Endodermal cell (in vitro differentiated cells): ENCODE data around the gene NFIA. TPM values are rescaled to one million over a fixed set of nuclear protein-coding genes. Genes with fewer than 3 reads are reported as not detected.
A peak's percentile ranks its signal among the peaks of the same experiment; 100 is the strongest.

Experiments
- DNase-seq: peaks from one replicate; pipeline ENCODE4 v3.0.0-alpha.2; 2017
- H3K27ac ChIP-seq: 2 replicates; pipeline ENCODE4 v1.5.1; 2013; ENCODE audit warnings: mild to moderate bottlenecking, low read depth, low read length, moderate library complexity
- H3K27me3 ChIP-seq: 2 replicates; pipeline ENCODE4 v1.6.1; 2013; ENCODE audit warnings: mild to moderate bottlenecking, low read length, moderate library complexity; ENCODE audit not compliant: insufficient read depth, control insufficient read depth, poor library complexity, severe bottlenecking
- H3K36me3 ChIP-seq: 2 replicates; pipeline ENCODE4 v1.7.0; 2013; ENCODE audit warnings: mild to moderate bottlenecking, low read length, moderate library complexity; ENCODE audit not compliant: control insufficient read depth, insufficient read depth
- H3K4me1 ChIP-seq: one replicate; pipeline ENCODE4 v1.7.0; 2013; ENCODE audit warnings: low read length; ENCODE audit not compliant: control insufficient read depth, insufficient read depth
- H3K4me3 ChIP-seq: 2 replicates; pipeline ENCODE4 v1.5.1; 2013; ENCODE audit warnings: mild to moderate bottlenecking, low read length, moderate library complexity
- H3K9ac ChIP-seq: 2 replicates; pipeline ENCODE4 v1.6.1; 2013; ENCODE audit warnings: mild to moderate bottlenecking, low read length, moderate library complexity; ENCODE audit not compliant: poor library complexity, severe bottlenecking; ENCODE audit errors: extremely low read depth
- H3K9me3 ChIP-seq: 2 replicates; pipeline ENCODE4 v1.6.1; 2013; ENCODE audit warnings: mild to moderate bottlenecking, low read length, moderate library complexity; ENCODE audit not compliant: control insufficient read depth
- H3K27ac Mint-ChIP-seq: 2 replicates; pipeline ENCODE4 v1.8.0; 2020; ENCODE audit warnings: mixed read lengths
- H3K27me3 Mint-ChIP-seq: 2 replicates; pipeline ENCODE4 v1.8.0; 2021; ENCODE audit warnings: mild to moderate bottlenecking, mixed read lengths; ENCODE audit not compliant: insufficient read depth
- H3K36me3 Mint-ChIP-seq: 2 replicates; pipeline ENCODE4 v1.8.0; 2020; ENCODE audit warnings: low read depth, mixed read lengths
- H3K4me1 Mint-ChIP-seq: 2 replicates; pipeline ENCODE4 v1.8.0; 2020; ENCODE audit warnings: mixed read lengths
- H3K4me3 Mint-ChIP-seq: 2 replicates; pipeline ENCODE4 v1.8.0; 2020; ENCODE audit warnings: mild to moderate bottlenecking, moderate library complexity, mixed read lengths
- H3K9me3 Mint-ChIP-seq: 2 replicates; pipeline ENCODE4 v1.8.0; 2020; ENCODE audit warnings: mild to moderate bottlenecking, mixed read lengths
- CTCF ChIP-seq: fragments of 200-600 bp; sonication (generic); conservative IDR thresholded peaks from 2 replicates; pipeline ENCODE4 v1.5.0; 2021; ENCODE audit warnings: antibody characterized with exemption, mild to moderate bottlenecking
- WGBS, 2 experiments: methylation state at CpG; one replicate each; pipeline versions ENCODE4 v1.1.5 to v1.1.7; 2013; ENCODE audit warnings: missing lambda C conversion rate in 2 of 2, mixed read lengths in 1 of 2; ENCODE audit not compliant: insufficient coverage in 1 of 2, insufficient read length in 1 of 2; 5-methylcytosine and 5-hydroxymethylcytosine counted together
- total RNA-seq, 2 donors: library from RNA; stranded (reverse); fragmentation: NEBNext Ultra II Directional in 1 of 2; extraction: Animal tissue kit (Norgen Biotek cat#: 25700) in 1 of 2; gene quantifications; 2 replicates in 1 of 2; 3 replicates in 1 of 2; pipeline ENCODE4 v1.2.1, GENCODE V29; 2021

NFIA gene
- total RNA-seq, 2 donors from 2014 or later: 2.3 to 3.8 TPM

- Histone ChIP-seq H3K27ac (no peak overlapping the region), H3K36me3 (no peaks in the 10 kb centered on the region), H3K9ac (no peak overlapping the region), H3K9me3 (no peaks in the 10 kb centered on the region), H3K4me3 (no peak overlapping the region), H3K4me1 (peaks cover 4% of the 10 kb centered on the region), H3K27me3 (peaks cover 66% of the 10 kb centered on the region)
- no peak for DNase-seq
- Mint-ChIP-seq H3K27ac (no peak overlapping the region), H3K4me3 (peak overlapping the region; percentile 69), H3K36me3 (no peaks in the 10 kb centered on the region), H3K27me3 (peaks cover 68% of the 10 kb centered on the region), H3K4me1 (peaks cover 35% of the 10 kb centered on the region), H3K9me3 (no peaks in the 10 kb centered on the region)
- WGBS, 2 experiments: 54 to 67% methylated on average over 1 to 2 of the region's 2 CpGs
- TF ChIP-seq CTCF: no peak
Measured at GRCh38 chr1:61056196-61056572, 26.2 kb upstream of the NFIA start.

DNA sequence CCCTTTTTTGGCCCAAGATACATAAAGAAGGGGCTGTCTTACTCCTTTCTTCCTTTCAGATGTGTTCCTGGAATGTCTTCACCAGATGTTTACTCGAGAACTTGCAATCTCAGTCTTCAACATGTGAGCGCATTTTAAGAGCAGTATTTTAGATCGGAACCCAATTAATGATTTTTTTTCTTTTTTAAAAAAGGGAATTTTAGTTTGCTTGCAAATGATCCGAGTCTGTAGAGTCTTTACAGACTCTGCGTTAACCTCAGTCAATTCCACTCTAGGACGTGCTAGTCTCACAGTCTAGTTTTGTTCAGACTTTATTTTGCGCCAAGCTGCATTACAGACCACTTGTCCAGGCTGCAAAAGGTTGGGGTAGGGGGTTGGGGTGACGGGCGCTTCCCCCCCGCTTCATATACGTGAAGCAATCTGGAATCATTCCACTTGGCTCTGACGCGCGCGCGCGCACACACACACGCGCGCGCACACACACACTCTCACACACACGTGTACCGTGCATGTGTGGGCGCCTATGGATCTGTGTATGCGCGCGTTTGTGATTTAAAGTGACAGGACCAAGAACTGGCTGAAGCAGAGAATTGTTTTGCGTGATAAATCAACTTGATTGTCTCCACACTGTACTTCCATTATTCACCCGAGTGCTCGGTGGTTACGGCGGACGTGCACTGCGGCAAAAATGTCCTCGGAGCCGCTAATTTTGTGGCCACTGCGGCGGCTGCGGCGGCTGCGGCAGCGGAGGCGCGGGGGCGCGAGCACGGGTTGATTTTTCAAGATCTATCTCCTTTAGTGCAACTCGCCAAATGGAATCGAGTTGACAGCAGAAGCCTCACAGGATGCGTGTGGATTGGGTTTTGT lies 25.6 kb upstream of the NFIA start:
- H3K4me3 Mint-ChIP-seq: peak overlapping the region; percentile 69
- H3K9ac ChIP-seq: no peak overlapping the region
- no peak for TF ChIP-seq CTCF
- H3K36me3 Mint-ChIP-seq: no peaks in the 10 kb centered on the region
- peaks cover 61% of the 10 kb centered on the region for H3K27me3 Mint-ChIP-seq
- no peaks in the 10 kb centered on the region for H3K36me3 ChIP-seq
- peak overlapping the region; percentile 84 for H3K4me3 ChIP-seq
- peaks cover 60% of the 10 kb centered on the region for H3K27me3 ChIP-seq
- H3K27ac Mint-ChIP-seq: no peak overlapping the region
- H3K9me3 Mint-ChIP-seq: no peaks in the 10 kb centered on the region
- no peaks in the 10 kb centered on the region for H3K9me3 ChIP-seq
- H3K27ac ChIP-seq: no peak overlapping the region
- peak; percentile 62 for DNase-seq
- peaks cover 30% of the 10 kb centered on the region for H3K4me1 Mint-ChIP-seq
- WGBS, 2 experiments: 6 to 15% methylated on average over 13 to 50 of the region's 50 CpGs
- H3K4me1 ChIP-seq: peaks cover 4% of the 10 kb centered on the region

DNA sequence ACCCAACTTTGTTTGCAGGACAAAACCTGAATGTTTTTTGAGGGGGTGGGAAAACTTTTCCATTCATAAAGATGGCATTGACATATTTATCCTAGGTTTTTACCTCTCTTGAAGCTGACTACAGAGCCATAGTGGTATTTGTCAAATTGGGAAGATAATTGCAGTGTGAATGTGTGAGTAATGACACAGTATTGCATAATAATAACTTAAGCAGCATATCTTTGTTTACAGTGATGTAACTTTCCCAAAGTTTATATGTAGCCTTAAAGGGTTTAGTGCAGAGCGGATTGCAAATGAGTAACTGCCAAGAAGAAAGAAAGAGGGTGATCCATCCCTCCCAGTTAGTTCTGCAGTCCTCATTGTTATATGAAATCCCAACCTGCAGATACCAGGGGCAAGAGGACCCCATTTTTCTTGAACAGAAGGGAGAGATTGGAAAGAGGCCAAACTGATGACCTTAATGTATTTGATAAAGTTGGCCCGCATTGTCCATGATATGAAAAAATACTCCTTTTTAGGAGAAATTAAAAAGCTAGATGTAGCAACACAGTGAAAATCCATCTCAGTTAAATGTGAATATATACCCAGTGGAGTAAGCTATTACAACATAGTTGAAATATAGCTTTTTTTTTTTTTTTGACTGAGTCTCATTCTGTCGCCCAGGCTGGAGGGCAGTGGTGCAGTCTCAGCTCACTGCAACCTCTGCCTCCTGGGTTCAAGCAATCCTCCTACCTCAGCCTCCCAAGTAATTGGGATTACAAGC lies 23.7 kb upstream of the NFIA start:
- no peak overlapping the region for H3K4me3 Mint-ChIP-seq
- H3K9ac ChIP-seq: no peak overlapping the region
- H3K4me3 ChIP-seq: no peak overlapping the region
- H3K9me3 ChIP-seq: no peaks in the 10 kb centered on the region
- peaks cover 43% of the 10 kb centered on the region for H3K27me3 Mint-ChIP-seq
- peaks cover 15% of the 10 kb centered on the region for H3K4me1 Mint-ChIP-seq
- no peak overlapping the region for H3K27ac ChIP-seq
- DNase-seq: no peak
- no peaks in the 10 kb centered on the region for H3K36me3 ChIP-seq
- H3K4me1 ChIP-seq: peaks cover 4% of the 10 kb centered on the region
- H3K9me3 Mint-ChIP-seq: no peaks in the 10 kb centered on the region
- peaks cover 41% of the 10 kb centered on the region for H3K27me3 ChIP-seq
- WGBS, 2 experiments: 89 to 100% methylated on average over 1 to 3 of the region's 3 CpGs
- no peak overlapping the region for H3K27ac Mint-ChIP-seq
- TF ChIP-seq CTCF: no peak
- no peaks in the 10 kb centered on the region for H3K36me3 Mint-ChIP-seq
